ENCODE results near the gene COCH.

GRCh38 chr14:30938617-30939016, 64.3 kb downstream of the COCH start:
- TF ChIP-seq SMC3 (IDR thresholded peaks at IDR 0.05; ENCODE audit: borderline replicate concordance, low read length) (no peak), REST (IDR thresholded peaks at IDR 0.05; ENCODE audit: low read depth, low read length) (no peak), POLR2A (IDR thresholded peaks at IDR 0.05; ENCODE audit: low read depth, low read length) (no peak), ETV6 (conservative IDR thresholded peaks at IDR 0.05 in 1 of 2, IDR thresholded peaks at IDR 0.05 in 1 of 2; ENCODE audit: borderline replicate concordance in 1 of 2, low read depth in 1 of 2) (no peak), EP300 (IDR thresholded peaks at IDR 0.05; ENCODE audit: borderline replicate concordance in 1 of 2, control insufficient read depth in 1 of 2, low read depth in 2 of 2, low read length in 2 of 2) (no peak), HDAC2 (IDR thresholded peaks at IDR 0.05) (no peak), NR2C1 (IDR thresholded peaks at IDR 0.05) (no peak), JUND (IDR thresholded peaks at IDR 0.05; ENCODE audit: low read depth, low read length) (no peak), ZBTB33 (IDR thresholded peaks at IDR 0.05) (no peak), FOS (IDR thresholded peaks at IDR 0.05; ENCODE audit: borderline replicate concordance, extremely low read depth, insufficient read length) (no peak)
- TF ChIP-seq, protein P1, sequence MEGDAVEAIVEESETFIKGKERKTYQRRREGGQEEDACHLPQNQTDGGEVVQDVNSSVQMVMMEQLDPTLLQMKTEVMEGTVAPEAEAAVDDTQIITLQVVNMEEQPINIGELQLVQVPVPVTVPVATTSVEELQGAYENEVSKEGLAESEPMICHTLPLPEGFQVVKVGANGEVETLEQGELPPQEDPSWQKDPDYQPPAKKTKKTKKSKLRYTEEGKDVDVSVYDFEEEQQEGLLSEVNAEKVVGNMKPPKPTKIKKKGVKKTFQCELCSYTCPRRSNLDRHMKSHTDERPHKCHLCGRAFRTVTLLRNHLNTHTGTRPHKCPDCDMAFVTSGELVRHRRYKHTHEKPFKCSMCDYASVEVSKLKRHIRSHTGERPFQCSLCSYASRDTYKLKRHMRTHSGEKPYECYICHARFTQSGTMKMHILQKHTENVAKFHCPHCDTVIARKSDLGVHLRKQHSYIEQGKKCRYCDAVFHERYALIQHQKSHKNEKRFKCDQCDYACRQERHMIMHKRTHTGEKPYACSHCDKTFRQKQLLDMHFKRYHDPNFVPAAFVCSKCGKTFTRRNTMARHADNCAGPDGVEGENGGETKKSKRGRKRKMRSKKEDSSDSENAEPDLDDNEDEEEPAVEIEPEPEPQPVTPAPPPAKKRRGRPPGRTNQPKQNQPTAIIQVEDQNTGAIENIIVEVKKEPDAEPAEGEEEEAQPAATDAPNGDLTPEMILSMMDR (IDR thresholded peaks at IDR 0.05 in 2 of 3, conservative IDR thresholded peaks at IDR 0.05 in 1 of 3; ENCODE audit: control insufficient read depth in 2 of 3, extremely low read depth in 1 of 3, insufficient read depth in 1 of 3, low read depth in 3 of 3, low read length in 3 of 3) = no peak

Data from GM12878 (cell line).